WTC11 (cell line): ENCODE measurements around the gene RPL29. TPM values are rescaled to one million over a fixed set of nuclear protein-coding genes. Genes with fewer than 3 reads are reported as not detected.

Experiments used
- ATAC-seq: fragments of 200-7000 bp; cut with Tn5 transposase; 2 replicates; pipeline ENCODE4 v1.10.0; 2021; ENCODE audit warnings: mild to moderate bottlenecking, moderate library complexity
- CTCF ChIA-PET: fragments of 300-600 bp; sonication (Branson Sonifier 250); formaldehyde crosslinking; loops from one replicate; lab custom pipeline; 2021; ENCODE audit warnings: antibody characterized with exemption; lab: Charles Lee
- POLR2A ChIA-PET: fragments of 350-600 bp; sonication (Branson Sonifier 250); formaldehyde crosslinking; loops from one replicate; lab custom pipeline; 2021; ENCODE audit warnings: antibody characterized with exemption; lab: Charles Lee
- DNase-seq: peaks from one replicate; pipeline ENCODE4 v3.0.0; 2021; ENCODE audit warnings: low spot score
- H3K27ac Mint-ChIP-seq: 2 replicates; pipeline ENCODE4 v1.8.0; 2021; ENCODE audit warnings: mixed read lengths
- H3K27me3 Mint-ChIP-seq: 2 replicates; pipeline ENCODE4 v1.8.0; 2021; ENCODE audit warnings: low read depth, mild to moderate bottlenecking, moderate library complexity, mixed read lengths
- H3K36me3 Mint-ChIP-seq: 2 replicates; pipeline ENCODE4 v1.8.0; 2021; ENCODE audit warnings: mixed read lengths
- H3K4me1 Mint-ChIP-seq: 2 replicates; pipeline ENCODE4 v1.8.0; 2022; ENCODE audit warnings: mixed read lengths
- H3K4me3 Mint-ChIP-seq: 2 replicates; pipeline ENCODE4 v1.8.0; 2021; ENCODE audit warnings: mild to moderate bottlenecking, moderate library complexity, mixed read lengths
- H3K9me3 Mint-ChIP-seq: 2 replicates; pipeline ENCODE4 v1.8.0; 2021; ENCODE audit warnings: mixed read lengths
- ARID4B ChIP-seq: sonication (generic); formaldehyde crosslinking; IDR thresholded peaks from 2 replicates; pipeline ENCODE4 v1.8.0; 2023; ENCODE audit warnings: missing genetic modification reagents, mild to moderate bottlenecking, borderline replicate concordance
- ATF2 ChIP-seq: sonication (generic); formaldehyde crosslinking; IDR thresholded peaks from 2 replicates; pipeline ENCODE4 v1.8.1; 2022; ENCODE audit warnings: low read depth, missing genetic modification reagents, borderline replicate concordance
- CBFB ChIP-seq: sonication (generic); formaldehyde crosslinking; IDR thresholded peaks from 2 replicates; pipeline ENCODE4 v1.8.1; 2022; ENCODE audit warnings: mild to moderate bottlenecking, low read depth, missing genetic modification reagents
- CTCF ChIP-seq: fragments of 200-600 bp; IDR thresholded peaks from 2 replicates; pipeline ENCODE4 v1.8.0; 2022; ENCODE audit warnings: antibody characterized with exemption
- FOXK1 ChIP-seq: sonication (generic); formaldehyde crosslinking; IDR thresholded peaks from 2 replicates; pipeline ENCODE4 v1.8.0; 2022; ENCODE audit warnings: mild to moderate bottlenecking, moderate library complexity, missing genetic modification reagents
- FOXP1 ChIP-seq: sonication (generic); formaldehyde crosslinking; IDR thresholded peaks from 2 replicates; pipeline ENCODE4 v1.8.0; 2022; ENCODE audit warnings: missing genetic modification reagents, mild to moderate bottlenecking, moderate library complexity, borderline replicate concordance
- MYBL2 ChIP-seq: sonication (generic); formaldehyde crosslinking; IDR thresholded peaks from 2 replicates; pipeline ENCODE4 v1.8.1; 2023; ENCODE audit warnings: mild to moderate bottlenecking, moderate library complexity, missing genetic modification reagents
- NFE2L1 ChIP-seq: sonication (generic); formaldehyde crosslinking; IDR thresholded peaks from 2 replicates; pipeline ENCODE4 v1.8.1; 2023; ENCODE audit warnings: missing genetic modification reagents
- OVOL2 ChIP-seq: fragments of 250-450 bp; sonication (Bioruptor Pico); IDR thresholded peaks from 2 replicates; pipeline ENCODE4 v1.9.0; 2021; ENCODE audit warnings: mild to moderate bottlenecking, borderline replicate concordance
- PRRX2 ChIP-seq: fragments of 250-450 bp; sonication (Bioruptor Pico); IDR thresholded peaks from 2 replicates; pipeline ENCODE4 v1.8.0; 2021; ENCODE audit warnings: mild to moderate bottlenecking
- RELA ChIP-seq: sonication (generic); formaldehyde crosslinking; IDR thresholded peaks from 2 replicates; pipeline ENCODE4 v1.8.1; 2022; ENCODE audit warnings: missing genetic modification reagents, mild to moderate bottlenecking, borderline replicate concordance
- SMAD3 ChIP-seq: sonication (generic); formaldehyde crosslinking; IDR thresholded peaks from 2 replicates; pipeline ENCODE4 v1.8.0; 2022; ENCODE audit warnings: missing genetic modification reagents, mild to moderate bottlenecking, borderline replicate concordance
- SMAD4 ChIP-seq: sonication (generic); formaldehyde crosslinking; IDR thresholded peaks from 2 replicates; pipeline ENCODE4 v1.8.0; 2022; ENCODE audit warnings: mild to moderate bottlenecking, missing genetic modification reagents
- SOX15 ChIP-seq: fragments of 250-450 bp; sonication (Bioruptor Pico); IDR thresholded peaks from 2 replicates; pipeline ENCODE4 v1.9.0; 2021; ENCODE audit warnings: mild to moderate bottlenecking
- TCF7 ChIP-seq: sonication (generic); formaldehyde crosslinking; IDR thresholded peaks from 2 replicates; pipeline ENCODE4 v1.8.0; 2022; ENCODE audit warnings: mild to moderate bottlenecking, low read depth, missing genetic modification reagents, moderate library complexity
- TEAD1 ChIP-seq: sonication (generic); formaldehyde crosslinking; IDR thresholded peaks from 2 replicates; pipeline ENCODE4 v1.8.0; 2022; ENCODE audit warnings: mild to moderate bottlenecking, missing genetic modification reagents
- USF1 ChIP-seq: sonication (generic); formaldehyde crosslinking; IDR thresholded peaks from 2 replicates; pipeline ENCODE4 v1.8.0; 2022; ENCODE audit warnings: mild to moderate bottlenecking, missing genetic modification reagents
- ZNF232 ChIP-seq: sonication (generic); formaldehyde crosslinking; IDR thresholded peaks from 2 replicates; pipeline ENCODE4 v1.8.0; 2022; ENCODE audit warnings: mild to moderate bottlenecking, missing genetic modification reagents
- ZNF416 ChIP-seq: fragments of 250-450 bp; sonication (Bioruptor Pico); IDR thresholded peaks from 2 replicates; pipeline ENCODE4 v1.9.0; 2021; ENCODE audit warnings: mild to moderate bottlenecking, inconsistent platforms
- total RNA-seq: library from RNA; stranded (reverse); gene quantifications from 3 replicates; pipeline ENCODE4 v1.2.3, GENCODE V29; 2021

RPL29 gene
- total RNA-seq, 1 experiment from 2014 or later, result 1,343 TPM

- ChIA-PET POLR2A (interaction anchor here (1.8 kb wide), 1 partner anchor 10 kb away, joined by 4 read pairs; no protein-coding TSS in a partner anchor), CTCF (no interaction called here)
- ATAC-seq, result no peak
- Mint-ChIP-seq H3K4me3 (no peak overlapping the region), H3K9me3 (no peaks in the 10 kb centered on the region), H3K36me3 (no peaks in the 10 kb centered on the region), H3K27ac (no peak overlapping the region), H3K27me3 (peaks cover 22% of the 10 kb centered on the region), H3K4me1 (peaks cover 11% of the 10 kb centered on the region)
- no peak for TF ChIP-seq TCF7 (CRISPR knock-in tag)
- no peak for TF ChIP-seq ATF2 (CRISPR knock-in tag)
- TF ChIP-seq OVOL2, result no peak
- no peak for TF ChIP-seq CTCF
- DNase-seq, result no peak
Observed at GRCh38 chr3:51959651-51960050, 36.0 kb downstream of the RPL29 start.

- ATAC-seq, result no peak
- CTCF ChIA-PET, result interaction anchor here (2.9 to 3.1 kb wide), 2 partner anchors 15 to 24 kb away, joined by 8 to 21 read pairs; partner anchors contain the start of genes ABHD14A, ABHD14B and ACY1
Observed at GRCh38 chr3:51958603-51959521, 36.8 kb downstream of the RPL29 start.

GRCh38 chr3:51957520-51958205 is 38.0 kb downstream of the RPL29 start:
- POLR2A ChIA-PET, result interaction anchor here (0.7 to 1.4 kb wide), 3 partner anchors 10 to 99 kb away, joined by 3 to 4 read pairs (median 3); no protein-coding TSS in a partner anchor
- DNase-seq, result no peak
- Mint-ChIP-seq H3K27me3 (peaks cover 38% of the 10 kb centered on the region), H3K27ac (no peak overlapping the region), H3K9me3 (no peaks in the 10 kb centered on the region), H3K36me3 (no peaks in the 10 kb centered on the region), H3K4me1 (peaks cover 5% of the 10 kb centered on the region; the same call in 1 of the 2 replicates), H3K4me3 (no peak overlapping the region)
- no peak for ATAC-seq
- CTCF ChIA-PET, result interaction anchor here (1.8 to 3.1 kb wide), 3 partner anchors 8 to 25 kb away, joined by 8 to 21 read pairs (median 8); partner anchors contain the start of genes ABHD14A, ABHD14B and ACY1
- TF ChIP-seq SMAD3 (CRISPR knock-in tag) (no peak), NFE2L1 (CRISPR knock-in tag) (no peak), FOXK1 (CRISPR knock-in tag) (no peak), ATF2 (CRISPR knock-in tag) (no peak), ARID4B (CRISPR knock-in tag) (no peak), ZNF232 (CRISPR knock-in tag) (no peak), CTCF (no peak), ZNF416 (CRISPR knock-in tag) (no peak), RELA (no peak)

More at GRCh38 chr3:51958603-51959521, 36.8 kb downstream of the RPL29 start:
- Mint-ChIP-seq H3K27me3 (peaks cover 29% of the 10 kb centered on the region), H3K4me3 (no peak overlapping the region), H3K9me3 (no peaks in the 10 kb centered on the region), H3K4me1 (peaks cover 5% of the 10 kb centered on the region; the same call in 1 of the 2 replicates), H3K36me3 (no peaks in the 10 kb centered on the region), H3K27ac (no peak overlapping the region)
- TF ChIP-seq CBFB (CRISPR knock-in tag) (no peak), SOX15 (CRISPR knock-in tag) (no peak), MYBL2 (CRISPR knock-in tag) (no peak), PRRX2 (no peak), SMAD4 (no peak), FOXP1 (CRISPR knock-in tag) (no peak), TEAD1 (CRISPR knock-in tag) (no peak), USF1 (CRISPR knock-in tag) (no peak)
- DNase-seq, result no peak
- POLR2A ChIA-PET, result no interaction called here
